Lung (tissue), 12 donors: ENCODE data around the gene GDAP1L1. TPM values are rescaled to one million over a fixed set of nuclear protein-coding genes. Genes with fewer than 3 reads are reported as not detected.

Experiments used
- ATAC-seq: fragments of 200-7000 bp; cut with Tn5 transposase; one replicate; pipeline ENCODE4 v1.9.1; 2020; ENCODE audit warnings: moderate number of reproducible peaks; ENCODE audit not compliant: insufficient read depth, low FRiP score
- DNase-seq, 3 donors: peaks; one replicate each; pipeline ENCODE4 v3.0.0-alpha.2; 2013 to 2017
- H3K27ac ChIP-seq, 2 donors: one replicate each; pipeline ENCODE4 v1.5.1; 2013; ENCODE audit warnings: mild to moderate bottlenecking in 2 of 2, moderate library complexity in 2 of 2, control low read depth in 1 of 2, inconsistent platforms in 1 of 2, low read depth in 1 of 2, low read length in 1 of 2
- H3K27me3 ChIP-seq, 3 donors: one replicate each; pipeline ENCODE4 v1.5.1; 2013; ENCODE audit warnings: low read length in 2 of 3; ENCODE audit not compliant: control insufficient read depth in 3 of 3, insufficient read depth in 3 of 3
- H3K36me3 ChIP-seq, 4 donors: one replicate each; pipeline ENCODE4 v1.5.1; 2013; ENCODE audit warnings: low read length in 4 of 4, mild to moderate bottlenecking in 1 of 4, moderate library complexity in 1 of 4; ENCODE audit not compliant: control insufficient read depth in 4 of 4, insufficient read depth in 4 of 4
- H3K4me1 ChIP-seq, 5 donors: one replicate each; pipeline ENCODE4 v1.5.1; 2013; ENCODE audit warnings: low read length in 5 of 5, mild to moderate bottlenecking in 2 of 5, moderate library complexity in 1 of 5; ENCODE audit not compliant: control insufficient read depth in 5 of 5, insufficient read depth in 5 of 5
- H3K4me3 ChIP-seq: one replicate; pipeline ENCODE4 v1.5.1; 2013; ENCODE audit warnings: mild to moderate bottlenecking, control low read depth, moderate library complexity
- H3K9ac ChIP-seq, 2 donors: one replicate each; pipeline ENCODE4 v1.5.1; 2013; ENCODE audit warnings: low read length in 2 of 2, control low read depth in 1 of 2; ENCODE audit not compliant: insufficient read depth in 1 of 2
- H3K9me3 ChIP-seq, 4 donors: one replicate each; pipeline ENCODE4 v1.5.1; 2013; ENCODE audit warnings: low read length in 3 of 4, mild to moderate bottlenecking in 1 of 4, moderate library complexity in 1 of 4; ENCODE audit not compliant: control insufficient read depth in 4 of 4, insufficient read depth in 3 of 4
- CTCF ChIP-seq: IDR thresholded peaks from 2 replicates; pipeline ENCODE4 v1.5.1; 2012; ENCODE audit warnings: mild to moderate bottlenecking; ENCODE audit errors: control extremely low read depth, extremely low read depth
- WGBS, 2 donors: extraction: QIAGEN DNeasy Blood & Tissue Kit; methylation state at CpG; one replicate each; pipeline ENCODE4 v1.1.7; 2013; 5-methylcytosine and 5-hydroxymethylcytosine counted together
- polyA plus RNA-seq, 2 donors: library from polyadenylated mRNA; stranded (reverse); fragments of 200-250 nt; gene quantifications; one replicate each; pipeline ENCODE4 v1.2.1, GENCODE V29; 2013
- total RNA-seq, 2 donors: library from RNA; depleted of rRNA in 1 of 2; stranded (reverse); fragments of >200 nt in 1 of 2; gene quantifications; one replicate each; pipeline ENCODE4 v1.2.1, GENCODE V29; 2014 to 2021
- donor health status: control.
- donor health status: control.
- donor health status: Bipolar disorder and iron deficiency.
- donor health status: healthy.
- donor health status: DM: yes; HTN: yes; CAD: no.

Gene GDAP1L1
- total and polyA plus RNA-seq, 4 donors: 0.02 to 0.10 TPM; not detected in 2

- Histone ChIP-seq H3K27me3 (no peaks in the 10 kb centered on the region), H3K27ac (no peak overlapping the region), H3K36me3 (peaks cover 0 to 5% (median 0%) of the 10 kb centered on the region in 4 donors), H3K9me3 (no peaks in the 10 kb centered on the region), H3K4me3 (no peak overlapping the region), H3K9ac (no peak overlapping the region), H3K4me1 (no peaks in the 10 kb centered on the region)
- DNase-seq (no peak), ATAC-seq (no peak)
- WGBS, 2 donors: 78 to 89% methylated on average over 11 of the region's 11 CpGs
- TF ChIP-seq CTCF: no peak
These were observed 27.4 kb downstream of the GDAP1L1 start for GRCh38 chr20:44274303-44275017.

GRCh38 chr20:44279228-44279627 is 32.1 kb downstream of the GDAP1L1 start:
- Histone ChIP-seq H3K27ac (no peak overlapping the region), H3K27me3 (no peaks in the 10 kb centered on the region), H3K9me3 (no peaks in the 10 kb centered on the region), H3K36me3 (no peaks in the 10 kb centered on the region), H3K4me3 (no peak overlapping the region), H3K9ac (no peak overlapping the region), H3K4me1 (peaks cover 0 to 3% (median 0%) of the 10 kb centered on the region in 5 donors)
- DNase-seq: no peak
- ATAC-seq: no peak
- no peak for TF ChIP-seq CTCF
- 95% methylated on average over 11 of the region's 11 CpGs for WGBS, 2 donors

- WGBS, 2 donors: 98 to 100% methylated on average over 2 of the region's 2 CpGs
- H3K27ac ChIP-seq: no peak overlapping the region
- DNase-seq: no peak
- no peaks in the 10 kb centered on the region for H3K27me3 ChIP-seq
- peaks cover 0 to 3% (median 0%) of the 10 kb centered on the region in 5 donors for H3K4me1 ChIP-seq
- no peak overlapping the region for H3K4me3 ChIP-seq
- H3K9ac ChIP-seq: no peak overlapping the region
- no peak for ATAC-seq
- TF ChIP-seq CTCF: no peak
- H3K36me3 ChIP-seq: no peaks in the 10 kb centered on the region
- H3K9me3 ChIP-seq: no peaks in the 10 kb centered on the region
These were observed 33.3 kb downstream of the GDAP1L1 start for GRCh38 chr20:44280387-44280786.

GRCh38 chr20:44282192-44282591 is 35.1 kb downstream of the GDAP1L1 start:
- Histone ChIP-seq H3K9me3 (no peaks in the 10 kb centered on the region), H3K27me3 (no peaks in the 10 kb centered on the region), H3K36me3 (no peaks in the 10 kb centered on the region), H3K4me3 (no peak overlapping the region), H3K27ac (no peak overlapping the region), H3K4me1 (peaks cover 0 to 3% (median 0%) of the 10 kb centered on the region in 5 donors), H3K9ac (no peak overlapping the region)
- DNase-seq: no peak
- TF ChIP-seq CTCF: no peak
- 71 to 76% methylated on average over 3 of the region's 3 CpGs for WGBS, 2 donors
- no peak for ATAC-seq
